GM12878 (cell line): ENCODE results near the gene PRSS33. TPM values are rescaled to one million over a fixed set of nuclear protein-coding genes. Genes with fewer than 3 reads are reported as not detected.

Experiments used
- BHLHE40 ChIP-seq, 2 experiments: fragments of 450-650 bp in 1 of 2; IDR thresholded peaks; 2 replicates each; pipeline ENCODE4 v1.6.1; 2011 to 2017; ENCODE audit warnings: low read depth in 2 of 2, borderline replicate concordance in 1 of 2, improper control_type of control experiment in 1 of 2, low read length in 1 of 2, mild to moderate bottlenecking in 1 of 2
- WRNIP1 ChIP-seq: IDR thresholded peaks from 2 replicates; pipeline ENCODE4 v1.6.1; 2011; ENCODE audit warnings: low read depth, low read length, improper control_type of control experiment, borderline replicate concordance
- polyA plus RNA-seq, 11 experiments: library from polyadenylated mRNA; depleted of rRNA in 4 of 11; unstranded in 6 of 11; stranded (reverse) in 5 of 11; fragments of >200 nt; fragmentation: Nextera tagmentation in 4 of 11; fragmentation: Illumina TruSeq in 1 of 11; extraction: Ambion mirVana in 4 of 11; extraction: Trizol in 1 of 11; gene quantifications; 1 replicate in 1 of 11; 2 replicates in 10 of 11; pipeline versions ENCODE4 v1.2.1 to v1.2.3, GENCODE V29; 2011 to 2016; ENCODE audit warnings: inconsistent platforms in 2 of 11, missing spikeins in 2 of 11, low read depth in 1 of 11
- total RNA-seq, 4 experiments: library from RNA; depleted of rRNA in 3 of 4; stranded (reverse); fragments of >200 nt in 3 of 4; fragmentation: Illumina TruSeq in 1 of 4; extraction: Trizol in 1 of 4; gene quantifications; 2 replicates each; pipeline versions ENCODE4 v1.2.1 to v1.2.3, GENCODE V29; 2013 to 2021
- TF ChIP-seq, protein P1 (sequence below): fragments of 450-650 bp; IDR thresholded peaks from 2 replicates; pipeline ENCODE4 v1.6.1; 2017; ENCODE audit warnings: mild to moderate bottlenecking, moderate library complexity
- TF ChIP-seq, protein P2 (sequence below): fragments of 450-650 bp; IDR thresholded peaks from 2 replicates; pipeline ENCODE4 v1.6.1; 2016; ENCODE audit warnings: mild to moderate bottlenecking
- TF ChIP-seq, protein P3 (sequence below): fragments of 450-650 bp; IDR thresholded peaks from 2 replicates; pipeline ENCODE4 v1.6.1; 2018; ENCODE audit warnings: mild to moderate bottlenecking, low read depth, moderate library complexity; ENCODE audit not compliant: partially characterized antibody

Gene PRSS33
- total and polyA plus RNA-seq, 10 of the 15 experiments (the other 5 are each of a cell fraction or from before 2014, with no cell fraction given) = not detected

DNA sequence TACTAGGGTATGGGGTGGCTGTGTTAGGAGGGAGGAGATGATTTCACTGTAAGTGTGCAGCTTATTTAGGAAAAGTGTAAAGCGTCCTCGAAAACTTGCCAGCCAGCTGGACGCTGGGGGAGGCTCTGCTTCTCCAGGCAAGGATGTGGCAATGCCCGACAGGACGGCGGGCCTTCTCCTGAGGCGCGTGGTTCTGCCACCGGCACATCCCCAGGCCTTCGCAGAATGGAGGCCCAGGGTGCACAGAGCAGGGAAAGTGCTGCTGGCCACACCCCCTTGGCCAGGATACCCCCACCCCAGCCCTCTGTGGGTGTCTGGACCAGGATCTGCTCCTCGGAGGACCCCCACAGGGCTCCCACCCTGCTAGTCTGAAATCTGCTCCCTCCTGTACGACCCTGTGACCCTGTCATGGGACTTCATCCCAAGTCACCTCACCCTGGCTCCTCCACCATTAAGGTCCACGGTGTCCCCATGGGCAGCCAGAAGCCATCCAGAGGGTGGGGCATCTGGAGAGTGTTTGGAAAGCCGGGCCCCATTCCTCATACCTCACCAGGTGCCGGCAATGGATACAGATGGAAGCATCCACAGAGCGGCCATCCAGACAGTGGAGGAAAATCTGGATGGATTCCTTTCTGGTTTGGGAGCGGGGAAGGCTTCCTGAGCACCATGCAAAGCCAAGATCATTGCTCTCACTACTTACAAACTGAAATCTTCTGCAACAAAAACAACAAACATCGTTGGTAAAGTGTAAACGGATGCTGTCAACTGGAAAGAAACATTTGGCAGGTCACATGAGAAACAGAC is 44.2 kb downstream of the PRSS33 start (continued):
- TF ChIP-seq, protein P1, sequence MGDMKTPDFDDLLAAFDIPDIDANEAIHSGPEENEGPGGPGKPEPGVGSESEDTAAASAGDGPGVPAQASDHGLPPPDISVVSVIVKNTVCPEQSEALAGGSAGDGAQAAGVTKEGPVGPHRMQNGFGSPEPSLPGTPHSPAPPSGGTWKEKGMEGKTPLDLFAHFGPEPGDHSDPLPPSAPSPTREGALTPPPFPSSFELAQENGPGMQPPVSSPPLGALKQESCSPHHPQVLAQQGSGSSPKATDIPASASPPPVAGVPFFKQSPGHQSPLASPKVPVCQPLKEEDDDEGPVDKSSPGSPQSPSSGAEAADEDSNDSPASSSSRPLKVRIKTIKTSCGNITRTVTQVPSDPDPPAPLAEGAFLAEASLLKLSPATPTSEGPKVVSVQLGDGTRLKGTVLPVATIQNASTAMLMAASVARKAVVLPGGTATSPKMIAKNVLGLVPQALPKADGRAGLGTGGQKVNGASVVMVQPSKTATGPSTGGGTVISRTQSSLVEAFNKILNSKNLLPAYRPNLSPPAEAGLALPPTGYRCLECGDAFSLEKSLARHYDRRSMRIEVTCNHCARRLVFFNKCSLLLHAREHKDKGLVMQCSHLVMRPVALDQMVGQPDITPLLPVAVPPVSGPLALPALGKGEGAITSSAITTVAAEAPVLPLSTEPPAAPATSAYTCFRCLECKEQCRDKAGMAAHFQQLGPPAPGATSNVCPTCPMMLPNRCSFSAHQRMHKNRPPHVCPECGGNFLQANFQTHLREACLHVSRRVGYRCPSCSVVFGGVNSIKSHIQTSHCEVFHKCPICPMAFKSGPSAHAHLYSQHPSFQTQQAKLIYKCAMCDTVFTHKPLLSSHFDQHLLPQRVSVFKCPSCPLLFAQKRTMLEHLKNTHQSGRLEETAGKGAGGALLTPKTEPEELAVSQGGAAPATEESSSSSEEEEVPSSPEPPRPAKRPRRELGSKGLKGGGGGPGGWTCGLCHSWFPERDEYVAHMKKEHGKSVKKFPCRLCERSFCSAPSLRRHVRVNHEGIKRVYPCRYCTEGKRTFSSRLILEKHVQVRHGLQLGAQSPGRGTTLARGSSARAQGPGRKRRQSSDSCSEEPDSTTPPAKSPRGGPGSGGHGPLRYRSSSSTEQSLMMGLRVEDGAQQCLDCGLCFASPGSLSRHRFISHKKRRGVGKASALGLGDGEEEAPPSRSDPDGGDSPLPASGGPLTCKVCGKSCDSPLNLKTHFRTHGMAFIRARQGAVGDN = no peak
- TF ChIP-seq BHLHE40 (IDR thresholded peaks at IDR 0.05; ENCODE audit: borderline replicate concordance in 1 of 2, low read depth in 2 of 2, low read length in 1 of 2) (no peak), WRNIP1 (no peak)
- TF ChIP-seq, protein P2, sequence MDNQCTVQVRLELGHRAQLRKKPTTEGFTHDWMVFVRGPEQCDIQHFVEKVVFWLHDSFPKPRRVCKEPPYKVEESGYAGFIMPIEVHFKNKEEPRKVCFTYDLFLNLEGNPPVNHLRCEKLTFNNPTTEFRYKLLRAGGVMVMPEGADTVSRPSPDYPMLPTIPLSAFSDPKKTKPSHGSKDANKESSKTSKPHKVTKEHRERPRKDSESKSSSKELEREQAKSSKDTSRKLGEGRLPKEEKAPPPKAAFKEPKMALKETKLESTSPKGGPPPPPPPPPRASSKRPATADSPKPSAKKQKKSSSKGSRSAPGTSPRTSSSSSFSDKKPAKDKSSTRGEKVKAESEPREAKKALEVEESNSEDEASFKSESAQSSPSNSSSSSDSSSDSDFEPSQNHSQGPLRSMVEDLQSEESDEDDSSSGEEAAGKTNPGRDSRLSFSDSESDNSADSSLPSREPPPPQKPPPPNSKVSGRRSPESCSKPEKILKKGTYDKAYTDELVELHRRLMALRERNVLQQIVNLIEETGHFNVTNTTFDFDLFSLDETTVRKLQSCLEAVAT = no peak
- TF ChIP-seq, protein P3, sequence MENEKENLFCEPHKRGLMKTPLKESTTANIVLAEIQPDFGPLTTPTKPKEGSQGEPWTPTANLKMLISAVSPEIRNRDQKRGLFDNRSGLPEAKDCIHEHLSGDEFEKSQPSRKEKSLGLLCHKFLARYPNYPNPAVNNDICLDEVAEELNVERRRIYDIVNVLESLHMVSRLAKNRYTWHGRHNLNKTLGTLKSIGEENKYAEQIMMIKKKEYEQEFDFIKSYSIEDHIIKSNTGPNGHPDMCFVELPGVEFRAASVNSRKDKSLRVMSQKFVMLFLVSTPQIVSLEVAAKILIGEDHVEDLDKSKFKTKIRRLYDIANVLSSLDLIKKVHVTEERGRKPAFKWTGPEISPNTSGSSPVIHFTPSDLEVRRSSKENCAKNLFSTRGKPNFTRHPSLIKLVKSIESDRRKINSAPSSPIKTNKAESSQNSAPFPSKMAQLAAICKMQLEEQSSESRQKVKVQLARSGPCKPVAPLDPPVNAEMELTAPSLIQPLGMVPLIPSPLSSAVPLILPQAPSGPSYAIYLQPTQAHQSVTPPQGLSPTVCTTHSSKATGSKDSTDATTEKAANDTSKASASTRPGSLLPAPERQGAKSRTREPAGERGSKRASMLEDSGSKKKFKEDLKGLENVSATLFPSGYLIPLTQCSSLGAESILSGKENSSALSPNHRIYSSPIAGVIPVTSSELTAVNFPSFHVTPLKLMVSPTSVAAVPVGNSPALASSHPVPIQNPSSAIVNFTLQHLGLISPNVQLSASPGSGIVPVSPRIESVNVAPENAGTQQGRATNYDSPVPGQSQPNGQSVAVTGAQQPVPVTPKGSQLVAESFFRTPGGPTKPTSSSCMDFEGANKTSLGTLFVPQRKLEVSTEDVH = no peak
